ENCODE results near the gene RPLP2.

The RPLP2 gene

GRCh38 chr11:792535-792821 is 17.3 kb upstream of the RPLP2 start:
- DNase-seq = no peak

- DNase-seq = no peak
Measured at GRCh38 chr11:792873-793272, 16.9 kb upstream of the RPLP2 start.

- DNase-seq = no peak
Measured at GRCh38 chr11:793556-793955, 16.2 kb upstream of the RPLP2 start.

- DNase-seq = no peak
Measured at GRCh38 chr11:794013-794765, 15.6 kb upstream of the RPLP2 start.

DNA sequence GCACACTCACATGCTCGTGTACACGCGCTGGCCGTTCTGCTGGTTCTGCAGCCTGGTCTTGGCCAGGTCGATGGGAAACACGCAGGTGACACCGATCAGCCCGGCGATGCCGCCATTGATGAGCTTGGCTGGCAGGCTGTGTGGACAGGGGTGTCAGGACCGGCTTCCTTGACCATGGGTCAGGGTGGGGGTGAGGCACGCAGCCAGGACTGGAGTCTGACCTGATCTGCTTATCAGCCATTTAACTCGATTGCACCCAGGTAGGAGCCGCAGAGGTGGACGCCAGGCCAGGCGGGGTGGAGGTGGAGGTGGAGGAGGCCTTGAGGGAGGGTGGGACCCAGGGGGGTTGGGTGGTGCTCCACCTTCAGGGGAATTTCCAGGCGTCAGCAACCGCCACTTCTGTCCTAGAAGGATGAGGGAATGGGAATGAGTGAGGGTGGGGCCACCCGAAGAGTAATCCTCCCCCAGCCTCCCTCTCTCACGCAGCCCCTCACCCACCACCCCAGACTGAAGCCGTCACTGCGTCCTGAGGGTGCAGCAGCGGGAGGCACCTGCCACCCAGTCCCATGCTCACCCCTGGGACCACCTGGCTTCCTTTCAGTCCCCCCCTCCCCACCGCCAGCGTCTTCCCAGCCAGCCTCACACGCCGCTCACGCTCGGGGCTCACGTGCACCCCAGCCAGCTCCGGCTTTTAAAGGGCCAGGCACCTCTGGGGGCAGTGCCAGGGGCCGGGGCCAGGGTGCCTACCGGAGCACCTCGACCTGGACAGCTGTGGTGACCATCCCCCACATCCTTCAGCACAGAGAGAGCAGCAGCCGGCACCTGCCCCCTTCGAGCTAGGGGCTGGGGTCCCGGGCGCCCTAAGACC is 14.8 kb upstream of the RPLP2 start:
- no peak for DNase-seq

DNA sequence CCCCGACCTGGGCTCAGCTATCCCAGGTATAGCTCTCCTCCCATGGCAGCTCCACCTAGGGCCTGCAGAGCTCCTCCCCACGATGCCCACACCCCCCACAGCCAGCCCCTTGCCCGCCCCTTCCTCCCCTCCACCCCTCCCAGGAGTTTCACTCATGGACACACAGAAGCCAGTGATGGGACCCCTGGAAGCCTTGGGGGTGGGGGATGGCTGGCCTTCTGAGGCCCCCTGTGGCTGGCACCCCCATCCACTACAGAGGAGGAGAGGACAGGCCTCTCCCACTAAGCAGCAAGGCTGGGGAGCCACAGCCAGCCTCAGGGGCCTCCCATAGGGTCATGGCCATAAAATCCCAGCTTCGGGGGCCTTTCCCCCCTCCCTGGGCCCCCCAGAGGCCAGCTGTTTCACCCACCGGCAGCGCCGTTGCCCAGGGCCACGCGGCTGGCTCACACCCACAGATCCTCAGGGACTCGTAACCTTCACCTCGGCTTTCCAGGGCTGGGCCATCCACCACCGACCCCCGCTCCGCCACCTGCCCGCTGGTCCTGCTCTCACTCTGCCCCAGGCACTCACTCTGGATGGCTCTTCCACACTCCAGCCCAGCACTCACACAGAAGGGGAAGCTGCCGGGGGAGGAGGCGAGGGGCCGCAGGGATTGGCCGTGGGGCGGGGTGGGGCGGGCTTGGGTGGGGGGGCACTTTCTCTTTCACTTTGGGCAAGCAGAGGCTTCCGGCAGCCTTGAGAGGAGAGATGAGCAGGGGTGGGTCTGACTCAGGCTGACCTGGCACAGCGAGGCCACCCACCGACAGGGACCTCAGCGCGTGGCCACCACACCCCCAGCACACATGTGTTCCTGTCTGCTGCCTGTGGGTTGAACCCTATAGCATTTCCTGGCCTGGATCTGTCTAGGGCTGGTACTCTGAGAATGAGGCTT is 13.9 kb upstream of the RPLP2 start:
- DNase-seq = peak; percentile 81 to 82

- DNase-seq = no peak
Measured at GRCh38 chr11:796565-797295, 13.0 kb upstream of the RPLP2 start.

DNA sequence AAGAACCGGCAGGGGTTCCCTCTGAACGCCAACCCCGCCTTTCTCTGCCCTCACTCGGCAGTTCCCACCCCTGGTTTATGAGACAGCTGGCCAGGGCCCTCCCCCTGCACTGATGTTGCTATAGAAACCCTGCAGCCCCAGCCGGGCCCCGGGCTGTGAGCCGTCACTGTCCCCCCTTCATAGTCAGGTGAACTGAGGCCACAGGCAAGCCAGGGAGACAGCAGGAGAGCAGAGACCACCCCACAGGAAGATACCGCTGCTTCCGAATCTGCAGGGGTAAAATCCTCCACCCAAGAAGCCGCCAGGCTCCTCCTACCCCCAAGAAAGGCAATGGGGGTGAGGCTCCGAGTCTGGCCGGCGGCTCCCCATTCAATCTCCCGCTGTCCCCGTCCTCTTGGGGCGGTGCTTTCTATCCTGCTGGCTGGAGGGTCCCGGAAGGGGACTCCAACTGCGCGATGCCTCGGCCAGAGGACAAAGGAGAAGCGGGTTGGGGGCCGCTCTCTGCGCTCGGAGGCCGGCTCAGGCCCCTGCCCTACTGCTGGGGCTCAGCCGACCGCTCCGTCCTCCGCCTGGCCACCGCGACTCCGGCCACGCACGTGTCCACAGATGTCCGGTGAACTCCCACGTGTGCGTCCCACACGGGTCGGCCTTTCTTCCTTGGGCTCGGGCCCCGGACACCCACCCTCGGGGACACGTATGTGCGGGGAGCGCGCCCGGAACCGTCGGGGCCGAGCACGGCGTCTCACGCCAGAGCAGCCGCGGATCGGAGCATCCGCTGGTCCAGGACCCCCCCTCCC is 12.3 kb upstream of the RPLP2 start:
- peak; percentile 87 for DNase-seq

GRCh38 chr11:798093-798713 is 11.6 kb upstream of the RPLP2 start, which contains the start of gene SLC25A22:
TSS of gene SLC25A22 (minus strand) at chr11:798281. CDS start at chr11:795006, 3,275 bp downstream.
- DNase-seq = peak; percentile 79 to 85

DNA sequence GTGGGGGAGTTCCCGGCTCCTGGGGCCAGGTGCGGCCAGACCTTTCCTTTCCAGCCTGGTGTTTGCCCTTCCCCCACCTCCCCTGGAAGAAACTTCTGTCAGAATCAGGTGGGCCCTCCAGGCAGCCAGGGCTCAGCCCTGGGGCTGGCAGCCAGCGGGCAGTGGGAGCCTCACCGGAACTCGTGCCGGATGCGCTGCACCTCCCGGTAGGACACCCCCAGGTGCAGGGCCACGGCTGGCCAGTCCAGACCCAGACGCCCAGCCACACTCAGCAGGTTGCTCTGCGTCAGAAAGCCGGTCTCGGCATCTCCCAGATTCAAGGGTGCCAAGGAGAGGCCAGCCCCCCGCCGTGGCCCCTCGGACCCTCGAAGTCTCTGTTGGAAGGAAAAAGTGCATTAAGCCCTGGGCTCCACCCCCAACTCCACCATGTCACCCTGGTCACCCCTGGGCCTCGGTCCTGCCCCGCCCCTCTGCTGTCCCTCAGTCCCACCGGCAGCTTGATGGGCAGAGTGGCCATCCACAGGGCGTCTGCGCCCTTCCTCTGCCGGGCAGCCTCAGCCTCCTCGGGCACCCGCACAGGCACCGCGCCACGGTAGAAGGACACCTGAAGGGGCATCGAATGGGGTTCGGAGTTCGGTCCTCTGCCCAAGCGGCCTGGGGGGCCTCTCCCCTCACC is 10.0 kb upstream of the RPLP2 start:
- DNase-seq = no peak

DNA sequence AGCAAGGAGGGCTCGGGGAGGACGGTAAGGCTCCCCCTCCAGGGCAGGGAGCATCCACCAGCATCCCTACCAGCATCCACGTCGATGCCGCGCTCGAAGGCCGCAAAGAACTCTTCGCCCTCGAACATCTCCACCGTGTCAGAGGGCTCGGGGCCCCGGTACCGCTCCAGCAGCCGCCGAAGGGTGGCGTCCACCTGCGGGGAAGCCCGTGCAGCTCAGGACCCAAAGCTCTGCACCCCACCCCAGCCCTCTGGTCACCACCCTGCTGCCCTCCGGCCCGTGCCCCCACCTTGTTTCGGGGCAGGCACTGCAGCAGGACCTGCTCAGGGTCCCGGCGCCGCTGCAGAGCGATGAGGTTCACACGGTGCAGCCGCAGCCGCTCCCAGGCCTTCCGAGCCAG is 9.3 kb upstream of the RPLP2 start:
- DNase-seq = no peak

DNA sequence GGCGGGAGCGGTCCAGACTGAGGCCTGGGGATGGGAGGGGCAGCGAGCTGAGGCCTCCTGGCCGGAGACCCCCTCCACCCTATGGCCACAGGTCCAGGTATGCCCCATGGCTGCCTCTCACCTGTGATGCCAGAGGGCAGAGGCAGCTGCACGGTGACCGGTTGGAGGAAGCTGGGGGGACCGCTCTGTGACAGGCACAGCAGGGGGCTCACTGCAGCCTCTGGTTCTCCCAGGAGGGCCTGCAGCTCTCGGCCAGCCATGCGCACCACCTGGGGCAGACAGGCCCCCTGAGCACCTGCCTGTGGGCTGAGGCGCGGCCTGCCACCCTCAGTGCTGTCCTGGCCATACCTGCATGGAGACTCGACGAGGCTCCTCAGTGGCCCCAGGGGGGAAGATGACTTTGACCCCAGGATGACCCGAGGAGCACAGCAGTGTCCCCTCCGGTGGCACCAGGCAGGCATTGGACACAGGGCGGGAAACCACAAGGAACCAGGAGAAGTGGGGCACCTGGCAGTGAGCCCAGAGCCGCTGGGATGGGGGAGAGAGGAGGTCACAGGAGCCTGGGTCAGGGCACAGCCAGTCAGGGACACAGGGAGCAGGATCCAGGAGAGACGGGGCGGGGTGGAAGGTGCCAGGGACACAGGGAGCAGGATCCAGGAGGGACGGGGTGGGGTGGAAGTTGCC is 8.5 kb upstream of the RPLP2 start:
- no peak for DNase-seq

DNA sequence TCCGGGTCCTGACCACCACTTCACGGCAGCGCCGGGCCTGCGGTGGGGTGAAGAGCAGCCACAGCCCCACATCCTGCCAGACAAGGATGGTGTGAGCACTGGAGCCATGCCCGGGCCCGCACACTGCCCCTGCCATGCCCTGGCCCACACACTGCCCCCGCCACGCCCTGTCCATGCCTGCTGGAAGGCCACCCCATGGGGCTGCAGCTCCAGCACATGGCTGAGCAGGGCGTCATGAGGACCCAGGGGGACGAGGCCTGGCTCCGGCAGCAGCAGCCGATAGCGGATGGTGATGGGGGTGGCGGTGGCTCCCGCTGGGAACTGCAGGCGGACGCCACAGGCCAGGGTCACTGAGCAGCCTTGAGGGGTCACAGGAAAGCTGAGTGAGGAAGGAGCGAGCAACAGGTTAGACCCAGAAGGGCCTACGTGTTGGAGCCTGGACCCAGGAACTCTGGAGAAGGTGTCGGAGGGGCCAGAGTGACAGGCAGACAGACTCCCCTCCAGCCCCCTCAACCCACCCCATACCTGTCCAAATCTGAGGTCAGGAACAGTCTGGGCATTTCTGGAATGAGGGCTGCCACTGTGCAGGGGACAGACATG is 7.6 kb upstream of the RPLP2 start:
- DNase-seq = no peak

GRCh38 chr11:802693-803466 is 6.9 kb upstream of the RPLP2 start:
- no peak for DNase-seq

DNA sequence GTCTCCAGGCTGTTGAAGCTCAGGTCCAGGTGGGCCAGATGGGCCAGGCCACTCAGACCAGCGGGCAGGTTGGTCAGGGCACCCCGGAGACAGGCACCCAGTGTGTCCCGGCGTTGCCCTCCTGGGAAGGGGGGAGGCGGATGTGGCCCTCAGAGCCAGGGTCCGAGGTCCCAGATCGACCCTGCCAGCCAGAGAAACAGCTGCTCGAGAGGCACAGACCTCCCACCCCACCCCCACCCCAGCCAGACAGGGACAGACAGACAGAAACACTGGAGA is 6.4 kb upstream of the RPLP2 start:
- no peak for DNase-seq

- no peak for DNase-seq
Measured at GRCh38 chr11:803770-804598, 5.8 kb upstream of the RPLP2 start.

GRCh38 chr11:804599-804964 is 5.2 kb upstream of the RPLP2 start:
- DNase-seq = no peak
